ENCODE results near the gene TECTA. TPM values are rescaled to one million over a fixed set of nuclear protein-coding genes. Genes with fewer than 3 reads are reported as not detected.
A peak's percentile ranks its signal among the peaks of the same experiment; 100 is the strongest.
"Not testable (repeated sequence)": the region's sequence is repeated elsewhere in the genome, so short reads cannot be mapped to it uniquely, and the experiment has no call there.

TECTA gene
- total RNA-seq, 1 donor from 2014 or later: 0.76 TPM

GRCh38 chr11:121154486-121155314 is 53.7 kb downstream of the TECTA start:
- ATAC-seq (no peak), DNase-seq (ENCODE audit: low spot score) (no peak)
- intact Hi-C loops (cut with DNase I): no loop called here

GRCh38 chr11:121157756-121158155 is 56.7 kb downstream of the TECTA start:
- ATAC-seq (no peak), DNase-seq (ENCODE audit: low spot score) (no peak)
- intact Hi-C loops (cut with DNase I): no loop called here

- DNase-seq (ENCODE audit: low spot score) (no peak), ATAC-seq (no peak)
- intact Hi-C loops (cut with DNase I): no loop called here
These were observed 58.7 kb downstream of the TECTA start for GRCh38 chr11:121159741-121160140.

DNA sequence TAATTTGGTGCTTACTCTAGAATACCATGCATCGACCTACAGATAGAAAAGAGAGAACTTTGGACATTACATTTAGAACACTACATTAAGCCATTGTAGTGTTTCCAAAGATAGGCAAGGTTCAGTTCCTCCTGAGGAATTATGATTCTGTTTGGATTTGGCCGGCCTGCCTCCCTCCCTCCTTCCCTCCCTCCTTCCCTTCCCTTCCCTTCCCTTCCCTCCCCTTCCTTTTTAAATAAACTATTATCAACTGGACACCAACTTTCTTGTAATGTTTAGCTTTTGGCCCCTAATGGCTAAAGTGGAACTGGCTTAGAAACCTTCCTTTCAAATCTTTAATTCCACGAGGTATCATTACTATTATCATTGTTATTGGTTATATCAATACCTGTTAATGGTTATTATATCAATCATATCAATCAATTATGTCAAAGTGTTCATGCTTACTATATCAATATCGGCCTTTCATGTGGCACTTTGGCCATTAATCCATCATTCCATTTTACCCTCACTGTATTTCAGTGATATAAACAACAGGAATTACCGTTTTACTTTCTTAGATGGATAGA is 60.4 kb downstream of the TECTA start:
- intact Hi-C loops (cut with DNase I): no loop called here
- no peak for ATAC-seq
- no peak for DNase-seq (ENCODE audit: low spot score)

DNA sequence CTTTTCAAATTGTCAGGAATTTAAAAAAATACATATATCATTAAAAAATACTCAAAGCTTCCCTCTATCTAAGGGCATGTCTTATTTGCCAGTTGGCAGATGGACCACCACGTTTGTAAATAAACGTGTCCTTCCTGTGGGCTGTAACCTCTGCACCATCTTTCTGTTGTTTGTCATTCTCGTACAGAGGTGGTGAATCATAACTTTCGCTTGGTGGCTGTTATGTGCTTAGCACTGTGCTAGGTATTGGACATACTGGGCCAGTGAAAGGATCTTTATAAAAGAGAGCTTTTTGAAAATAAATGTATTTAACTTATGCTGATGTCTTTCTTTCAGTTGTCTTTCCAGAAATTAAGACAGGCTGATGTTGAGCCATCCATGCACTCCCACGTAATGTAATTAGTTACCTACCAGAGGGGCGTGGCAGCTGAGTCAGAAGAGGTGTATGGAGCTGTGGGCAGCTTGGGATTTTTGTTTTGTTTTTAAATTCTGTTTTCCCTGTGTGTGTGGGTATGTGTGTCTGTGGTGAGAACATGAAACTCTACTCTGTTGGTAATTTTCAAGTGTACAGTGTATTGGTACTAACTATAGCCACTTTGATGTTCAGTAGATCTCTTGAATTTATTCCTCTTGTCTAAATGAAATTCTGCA is 62.7 kb downstream of the TECTA start:
- intact Hi-C loops (cut with DNase I): no loop called here
- ATAC-seq (no peak), DNase-seq (ENCODE audit: low spot score) (no peak)

DNA sequence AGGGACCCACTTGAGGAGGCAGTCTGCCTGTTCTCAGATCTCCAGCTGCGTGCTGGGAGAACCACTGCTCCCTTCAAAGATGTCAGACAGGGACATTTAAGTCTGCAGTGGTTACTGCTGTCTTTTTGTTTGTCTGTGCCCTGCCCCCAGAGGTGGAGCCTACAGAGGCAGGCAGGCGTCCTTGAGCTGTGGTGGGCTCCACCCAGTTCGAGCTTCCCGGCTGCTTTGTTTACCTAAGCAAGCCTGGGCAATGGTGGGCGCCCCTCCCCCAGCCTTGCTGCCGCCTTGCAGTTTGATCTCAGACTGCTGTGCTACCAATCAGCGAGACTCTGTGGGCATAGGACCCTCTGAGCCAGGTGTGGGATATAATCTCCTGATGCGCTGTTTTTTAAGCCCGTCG is 76.6 kb downstream of the TECTA start:
- ATAC-seq; intact Hi-C loops (cut with DNase I); DNase-seq (ENCODE audit: low spot score): not testable (repeated sequence)

DNA sequence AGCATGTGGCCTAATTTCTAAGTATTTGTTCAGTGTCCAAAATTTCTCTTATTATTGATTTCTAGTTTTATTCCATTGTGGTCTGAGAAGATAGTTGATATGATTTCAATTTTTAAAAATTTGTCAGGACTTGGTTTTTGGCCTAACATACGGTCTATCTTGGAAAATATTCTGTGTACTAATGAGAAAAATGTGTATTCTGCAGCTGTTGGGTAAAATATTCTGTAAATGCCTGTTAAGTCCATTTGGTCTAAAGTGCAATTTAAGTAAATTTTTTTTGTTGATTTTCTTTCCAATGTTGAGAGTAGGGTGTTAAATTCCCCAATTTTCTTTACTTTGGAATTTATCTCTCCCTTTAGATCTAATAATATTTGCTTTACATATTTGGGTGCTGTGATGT is 78.3 kb downstream of the TECTA start:
- ATAC-seq (no peak), DNase-seq (ENCODE audit: low spot score) (no peak)
- intact Hi-C loops (cut with DNase I): no loop called here

GRCh38 chr11:121180183-121180582 is 79.1 kb downstream of the TECTA start:
- intact Hi-C loops (cut with DNase I): no loop called here
- DNase-seq (ENCODE audit: low spot score): no peak
- ATAC-seq: no peak

GRCh38 chr11:121188776-121189175 is 87.7 kb downstream of the TECTA start:
- ATAC-seq (no peak), DNase-seq (ENCODE audit: low spot score) (no peak)
- intact Hi-C loops (cut with DNase I): no loop called here

DNA sequence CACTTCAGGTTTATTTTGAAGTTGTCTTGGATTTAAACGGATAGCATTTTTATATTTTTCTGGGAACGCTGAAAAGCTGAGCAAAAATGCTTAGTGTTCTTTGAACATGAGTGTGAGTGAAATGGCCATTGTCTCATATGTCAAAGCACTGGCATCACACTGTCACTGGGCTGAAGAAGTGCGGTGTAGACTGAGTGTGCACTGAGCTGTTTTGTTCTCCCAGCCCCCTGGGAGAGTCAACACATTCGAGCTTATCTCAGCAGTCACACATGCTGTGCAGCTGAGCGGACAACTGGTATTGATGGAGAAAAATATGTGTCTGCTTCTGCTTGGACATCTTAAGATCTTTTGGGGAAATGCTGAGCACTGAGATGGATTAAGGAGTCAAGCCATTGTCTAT is 90.8 kb downstream of the TECTA start:
- intact Hi-C loops (cut with DNase I): no loop called here
- DNase-seq (ENCODE audit: low spot score): no peak
- no peak for ATAC-seq

DNA sequence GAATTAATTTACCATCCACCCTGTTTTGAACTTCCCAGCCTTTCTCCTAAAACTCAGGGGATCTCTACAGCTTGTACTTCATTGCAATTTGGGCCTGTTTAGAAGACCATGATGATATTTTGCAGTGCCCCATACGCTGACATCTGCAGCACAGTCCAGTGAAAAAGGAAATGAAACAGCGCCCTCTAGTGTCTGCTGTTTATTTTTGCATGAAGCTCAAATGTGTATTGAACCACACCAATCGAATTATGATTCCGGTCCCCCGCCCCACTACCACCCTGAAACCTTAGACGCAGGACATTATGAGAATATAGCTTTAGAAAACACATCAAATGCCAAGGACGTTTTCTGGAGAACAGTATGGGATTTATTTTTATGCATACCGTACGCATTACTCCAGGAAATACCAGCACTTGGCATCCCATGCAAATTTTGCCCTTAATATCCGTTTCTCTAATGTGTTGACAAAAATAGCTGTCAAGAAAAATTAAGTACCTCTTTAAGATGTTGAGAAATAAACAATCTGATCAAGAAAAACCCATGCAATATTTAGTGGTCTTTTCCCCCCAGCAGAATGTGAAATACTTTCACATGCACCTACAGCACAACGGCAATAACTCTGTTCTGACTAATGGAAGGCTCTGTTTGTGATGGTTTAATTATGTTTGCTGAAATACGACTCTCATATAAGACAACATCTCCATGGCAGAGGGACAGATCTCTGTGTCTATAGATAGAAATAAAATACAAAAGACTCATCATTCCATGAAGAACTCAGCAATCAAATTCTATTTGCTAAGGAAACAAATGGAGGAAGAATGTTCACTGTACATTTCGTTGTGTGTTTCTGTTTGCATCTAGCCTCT is 93.9 kb downstream of the TECTA start:
- no peak for DNase-seq (ENCODE audit: low spot score)
- peak; percentile 87 for ATAC-seq
- intact Hi-C loops (cut with DNase I): no loop called here

DNA sequence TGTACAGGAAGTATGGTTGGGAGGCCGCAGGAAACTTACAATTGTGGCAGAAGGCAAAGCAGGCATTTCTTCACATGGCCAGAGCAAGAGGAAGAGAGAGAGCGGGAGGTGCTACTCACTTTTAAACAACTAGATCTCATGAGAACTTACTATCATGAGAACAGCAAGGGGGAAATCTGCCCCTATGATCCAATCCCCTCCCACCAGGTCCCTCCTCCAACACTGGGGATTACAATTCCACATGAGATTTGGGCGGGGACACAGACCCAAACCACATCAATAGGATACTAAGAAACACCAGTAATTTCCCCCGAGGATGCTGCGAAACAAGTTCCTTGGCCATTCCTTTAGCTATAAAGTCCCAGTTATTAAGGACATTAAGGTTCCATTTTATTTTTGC is 97.4 kb downstream of the TECTA start:
- intact Hi-C loops (cut with DNase I): no loop called here
- DNase-seq (ENCODE audit: low spot score): no peak
- no peak for ATAC-seq

GRCh38 chr11:121199516-121199915 is 98.5 kb downstream of the TECTA start:
- intact Hi-C loops (cut with DNase I): no loop called here
- ATAC-seq (no peak), DNase-seq (ENCODE audit: low spot score) (no peak)

GRCh38 chr11:121206810-121207209 is 105.8 kb downstream of the TECTA start:
- DNase-seq (ENCODE audit: low spot score) (no peak), ATAC-seq (peak; percentile 28)
- intact Hi-C loops (cut with DNase I): no loop called here

DNA sequence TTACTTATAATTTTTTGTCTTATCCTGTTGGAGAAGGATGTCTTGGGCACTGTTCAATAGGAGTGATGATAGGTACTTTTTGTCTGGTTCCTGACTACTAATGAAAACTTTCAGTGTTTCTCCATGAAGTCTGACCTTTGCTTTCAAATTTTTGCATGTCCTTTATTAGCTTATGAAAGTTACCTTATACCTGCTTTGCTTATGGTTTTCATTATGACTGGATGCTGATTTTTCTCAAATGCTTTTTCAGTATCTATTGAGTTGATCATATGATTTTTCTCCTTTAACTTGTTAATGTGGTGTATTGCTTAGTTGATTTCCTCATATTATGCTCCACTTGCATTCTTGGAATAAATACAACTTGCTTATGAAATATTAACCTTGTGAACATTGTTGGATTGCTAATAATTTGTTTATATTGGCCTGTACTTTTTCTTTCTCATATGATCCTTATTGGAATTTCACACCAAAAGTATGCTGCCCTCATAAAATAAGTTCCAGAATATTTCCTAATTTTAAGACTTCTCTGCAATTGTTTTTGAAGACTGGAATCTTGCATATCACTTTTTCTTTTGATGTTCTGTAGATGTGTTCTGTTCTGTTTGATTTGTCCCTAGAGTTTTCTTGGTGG is 106.6 kb downstream of the TECTA start:
- peak; percentile 86 for ATAC-seq
- intact Hi-C loops (cut with DNase I): no loop called here

DNA sequence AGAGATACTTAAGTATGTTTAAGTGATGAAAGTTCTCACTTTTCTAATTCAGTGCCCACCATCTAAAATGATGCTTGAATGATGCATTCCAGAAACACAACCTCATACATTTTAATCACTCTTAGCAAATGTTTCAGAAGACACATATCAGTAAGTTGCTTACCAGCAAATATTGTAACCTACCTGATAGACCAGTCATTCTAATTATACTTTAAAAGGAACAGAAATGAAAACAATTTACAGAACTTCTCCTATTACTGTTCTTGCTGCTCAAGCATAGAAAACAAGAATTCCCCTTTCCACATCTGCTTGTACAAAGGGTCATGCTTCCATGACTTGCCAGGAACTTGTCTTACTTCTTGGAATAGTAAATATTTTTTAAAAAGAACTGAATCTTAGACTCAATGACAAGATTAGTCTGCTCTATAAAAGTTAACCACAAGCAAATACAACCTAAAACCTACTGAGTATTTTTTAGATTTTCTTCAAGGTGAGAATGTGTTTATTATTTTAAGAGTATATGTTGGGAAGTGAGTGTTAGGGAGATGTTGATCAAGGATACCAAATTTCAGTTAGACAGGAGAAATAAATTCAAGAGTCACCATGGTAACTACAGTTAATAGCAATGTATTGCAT is 109.5 kb downstream of the TECTA start:
- intact Hi-C loops (cut with DNase I): no loop called here
- no peak for DNase-seq (ENCODE audit: low spot score)

More for the DNA sequence above, 106.6 kb downstream of the TECTA start:
- no peak for DNase-seq (ENCODE audit: low spot score)

DNA sequence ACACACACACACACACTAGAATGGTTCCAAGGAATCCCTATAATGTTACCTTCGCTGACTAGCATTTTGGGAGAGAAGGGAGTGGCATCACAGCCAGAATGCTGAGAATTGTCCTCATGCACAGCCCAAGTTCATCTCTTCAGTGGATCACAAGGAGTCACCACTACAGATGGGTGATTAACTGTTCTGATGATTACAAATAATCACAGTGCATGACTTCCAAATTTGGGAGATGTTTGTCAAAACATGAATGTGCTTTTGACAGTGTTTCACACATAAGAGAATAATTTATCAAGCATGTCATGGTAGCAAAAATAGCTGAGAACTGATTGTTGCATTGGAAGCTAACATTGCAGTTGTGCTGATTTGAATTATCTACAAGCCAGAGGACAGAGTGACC is 110.6 kb downstream of the TECTA start:
- DNase-seq (ENCODE audit: low spot score) (no peak), ATAC-seq (no peak)
- intact Hi-C loops (cut with DNase I): no loop called here

More for the DNA sequence above, 109.5 kb downstream of the TECTA start:
- ATAC-seq: peak; percentile 65

- intact Hi-C loops (cut with DNase I): no loop called here
- DNase-seq (ENCODE audit: low spot score) (no peak), ATAC-seq (no peak)
These were observed 111.7 kb downstream of the TECTA start for GRCh38 chr11:121212536-121213361.
